Thoracic aorta (tissue), 2 donors: ENCODE data around the gene TCEAL4. TPM values are rescaled to one million over a fixed set of nuclear protein-coding genes. Genes with fewer than 3 reads are reported as not detected.
"Not testable (repeated sequence)": the region's sequence is repeated elsewhere in the genome, so short reads cannot be mapped to it uniquely, and the experiment has no call there.

Experiments used
- ATAC-seq: fragments of 150-250 bp; one replicate; pipeline ENCODE4 v1.8.0; 2017; ENCODE audit warnings: low read depth; ENCODE audit not compliant: insufficient number of reproducible peaks, low FRiP score
- DNase-seq: peaks from one replicate; pipeline ENCODE4 v3.0.0-alpha.2; 2020; ENCODE audit warnings: low spot score
- H3K27ac ChIP-seq, 2 donors: fragments of 200-600 bp; sonication (generic); 1 replicate in 1 of 2; 2 replicates in 1 of 2; pipeline ENCODE4 v1.5.1; 2016; ENCODE audit warnings: mild to moderate bottlenecking in 2 of 2, moderate library complexity in 2 of 2
- H3K27me3 ChIP-seq: fragments of 200-600 bp; sonication (generic); replicated peaks from 2 replicates; pipeline ENCODE4 v1.6.0; 2016; ENCODE audit warnings: mild to moderate bottlenecking; ENCODE audit not compliant: insufficient read depth
- H3K36me3 ChIP-seq: fragments of 200-600 bp; sonication (generic); one replicate; pipeline ENCODE4 v1.5.1; 2016
- H3K4me1 ChIP-seq, 2 donors: fragments of 200-600 bp; sonication (generic); 1 replicate in 1 of 2; 2 replicates in 1 of 2; pipeline versions ENCODE4 v1.5.1 to v1.6.0; 2016; ENCODE audit warnings: low read depth in 2 of 2, mild to moderate bottlenecking in 1 of 2; ENCODE audit not compliant: control insufficient read depth in 1 of 2
- H3K4me3 ChIP-seq: fragments of 200-600 bp; sonication (generic); 2 replicates; pipeline ENCODE4 v1.5.1; 2016; ENCODE audit warnings: mild to moderate bottlenecking
- H3K9me3 ChIP-seq: fragments of 200-600 bp; sonication (generic); 2 replicates; pipeline ENCODE4 v1.5.1; 2016
- total RNA-seq, 2 donors: library from RNA; depleted of rRNA; stranded (reverse); fragments of >200 nt; gene quantifications; one replicate each; pipeline versions ENCODE4 v1.1.0 to v1.2.3, GENCODE V29; 2016
- TF ChIP-seq, protein P1 (sequence below): fragments of 200-600 bp; sonication (generic); IDR thresholded peaks from one replicate; pipeline ENCODE4 v1.5.1; 2019; ENCODE audit warnings: antibody characterized with exemption

TCEAL4 gene
- total RNA-seq, 2 donors from 2014 or later = 334 to 386 TPM

DNA sequence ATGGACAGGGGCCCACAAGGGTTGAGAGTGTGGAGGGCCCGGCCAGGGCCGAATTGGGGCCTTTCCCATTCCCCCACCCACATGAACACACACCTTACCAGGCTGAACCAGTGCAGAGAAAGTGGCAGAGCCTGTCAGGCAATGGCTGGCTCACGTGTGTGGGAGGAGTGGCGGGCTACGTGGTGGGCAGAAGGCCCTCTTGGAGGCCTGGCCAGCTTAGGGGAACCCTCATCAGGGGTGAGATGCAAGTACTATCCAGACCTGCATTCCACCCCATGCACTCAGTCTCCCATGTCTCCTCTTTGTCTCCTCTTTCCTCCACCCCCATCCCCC lies 965 bp downstream of the TCEAL4 start:
- H3K27ac ChIP-seq = peak overlapping the region; percentile 85 to 92
- DNase-seq = no peak
- no peaks in the 10 kb centered on the region for H3K27me3 ChIP-seq
- peaks cover 3 to 5% of the 10 kb centered on the region in 2 donors for H3K4me1 ChIP-seq
- TF ChIP-seq, protein P1, sequence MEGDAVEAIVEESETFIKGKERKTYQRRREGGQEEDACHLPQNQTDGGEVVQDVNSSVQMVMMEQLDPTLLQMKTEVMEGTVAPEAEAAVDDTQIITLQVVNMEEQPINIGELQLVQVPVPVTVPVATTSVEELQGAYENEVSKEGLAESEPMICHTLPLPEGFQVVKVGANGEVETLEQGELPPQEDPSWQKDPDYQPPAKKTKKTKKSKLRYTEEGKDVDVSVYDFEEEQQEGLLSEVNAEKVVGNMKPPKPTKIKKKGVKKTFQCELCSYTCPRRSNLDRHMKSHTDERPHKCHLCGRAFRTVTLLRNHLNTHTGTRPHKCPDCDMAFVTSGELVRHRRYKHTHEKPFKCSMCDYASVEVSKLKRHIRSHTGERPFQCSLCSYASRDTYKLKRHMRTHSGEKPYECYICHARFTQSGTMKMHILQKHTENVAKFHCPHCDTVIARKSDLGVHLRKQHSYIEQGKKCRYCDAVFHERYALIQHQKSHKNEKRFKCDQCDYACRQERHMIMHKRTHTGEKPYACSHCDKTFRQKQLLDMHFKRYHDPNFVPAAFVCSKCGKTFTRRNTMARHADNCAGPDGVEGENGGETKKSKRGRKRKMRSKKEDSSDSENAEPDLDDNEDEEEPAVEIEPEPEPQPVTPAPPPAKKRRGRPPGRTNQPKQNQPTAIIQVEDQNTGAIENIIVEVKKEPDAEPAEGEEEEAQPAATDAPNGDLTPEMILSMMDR = no peak
- no peak for ATAC-seq
- peaks cover 8% of the 10 kb centered on the region for H3K36me3 ChIP-seq
- H3K4me3 ChIP-seq = peak overlapping the region; percentile 81
- no peaks in the 10 kb centered on the region for H3K9me3 ChIP-seq

DNA sequence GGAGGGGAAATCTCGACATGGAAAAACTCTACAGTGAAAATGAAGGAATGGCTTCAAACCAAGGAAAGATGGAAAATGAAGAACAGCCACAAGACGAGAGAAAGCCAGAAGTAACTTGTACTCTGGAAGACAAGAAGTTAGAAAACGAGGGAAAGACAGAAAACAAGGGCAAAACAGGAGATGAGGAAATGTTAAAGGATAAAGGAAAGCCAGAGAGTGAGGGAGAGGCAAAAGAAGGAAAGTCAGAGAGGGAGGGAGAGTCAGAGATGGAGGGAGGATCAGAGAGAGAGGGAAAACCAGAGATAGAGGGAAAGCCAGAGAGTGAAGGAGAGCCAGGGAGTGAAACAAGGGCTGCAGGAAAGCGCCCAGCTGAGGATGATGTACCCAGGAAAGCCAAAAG lies 1.3 kb downstream of the TCEAL4 start:
- Histone ChIP-seq H3K27ac (peak overlapping the region; percentile 85 to 92), H3K36me3 (peaks cover 8% of the 10 kb centered on the region), H3K4me1 (peaks cover 3 to 5% of the 10 kb centered on the region in 2 donors), H3K9me3 (no peaks in the 10 kb centered on the region), H3K4me3 (peak overlapping the region; percentile 81), H3K27me3 (no peaks in the 10 kb centered on the region)
- no peak for DNase-seq
- no peak for ATAC-seq
- TF ChIP-seq, protein P1 = no peak

DNA sequence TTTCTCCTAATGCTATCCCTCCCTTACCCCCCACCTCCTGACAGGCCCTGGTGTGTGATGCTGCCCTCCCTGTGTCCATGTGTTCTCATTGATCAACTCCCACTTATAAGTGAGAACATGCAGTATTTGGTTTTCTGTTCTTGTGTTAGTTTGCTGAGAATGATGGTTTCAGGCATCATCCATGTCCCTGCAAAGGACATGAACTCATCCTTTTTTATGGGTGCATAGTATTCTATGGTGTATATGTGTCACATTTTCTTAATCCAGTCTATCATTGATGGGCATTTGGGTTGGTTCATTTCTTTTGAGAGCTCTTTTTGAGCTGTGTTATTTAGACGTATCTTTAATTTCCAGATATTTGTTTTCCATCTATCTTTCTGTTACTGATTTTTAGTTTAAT lies 7.0 kb downstream of the TCEAL4 start:
- not testable (repeated sequence) for H3K4me3 ChIP-seq, DNase-seq, H3K27me3 ChIP-seq, H3K4me1 ChIP-seq, H3K36me3 ChIP-seq, H3K9me3 ChIP-seq, ATAC-seq, H3K27ac ChIP-seq

DNA sequence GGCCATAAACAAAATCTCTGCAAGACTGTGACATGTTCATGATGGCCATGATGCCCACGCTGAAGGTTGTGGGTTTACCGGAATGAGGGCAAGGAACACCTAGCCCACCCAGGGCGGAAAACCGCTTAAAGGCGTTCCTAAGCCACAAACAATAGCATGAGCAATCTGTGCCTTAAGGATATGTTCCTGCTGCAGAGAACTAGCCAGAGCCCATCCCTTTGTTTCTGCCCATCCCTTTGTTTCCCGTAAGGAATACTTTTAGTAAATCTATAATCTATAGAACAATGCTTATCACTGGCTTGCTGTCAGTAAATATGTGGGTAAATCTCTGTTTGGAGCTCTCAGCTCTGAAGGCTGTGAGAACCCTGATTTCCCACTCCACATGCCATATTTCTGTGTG lies 9.9 kb downstream of the TCEAL4 start:
- H3K9me3 ChIP-seq, H3K4me3 ChIP-seq, H3K36me3 ChIP-seq, H3K4me1 ChIP-seq, DNase-seq, H3K27ac ChIP-seq, ATAC-seq, H3K27me3 ChIP-seq: not testable (repeated sequence)

DNA sequence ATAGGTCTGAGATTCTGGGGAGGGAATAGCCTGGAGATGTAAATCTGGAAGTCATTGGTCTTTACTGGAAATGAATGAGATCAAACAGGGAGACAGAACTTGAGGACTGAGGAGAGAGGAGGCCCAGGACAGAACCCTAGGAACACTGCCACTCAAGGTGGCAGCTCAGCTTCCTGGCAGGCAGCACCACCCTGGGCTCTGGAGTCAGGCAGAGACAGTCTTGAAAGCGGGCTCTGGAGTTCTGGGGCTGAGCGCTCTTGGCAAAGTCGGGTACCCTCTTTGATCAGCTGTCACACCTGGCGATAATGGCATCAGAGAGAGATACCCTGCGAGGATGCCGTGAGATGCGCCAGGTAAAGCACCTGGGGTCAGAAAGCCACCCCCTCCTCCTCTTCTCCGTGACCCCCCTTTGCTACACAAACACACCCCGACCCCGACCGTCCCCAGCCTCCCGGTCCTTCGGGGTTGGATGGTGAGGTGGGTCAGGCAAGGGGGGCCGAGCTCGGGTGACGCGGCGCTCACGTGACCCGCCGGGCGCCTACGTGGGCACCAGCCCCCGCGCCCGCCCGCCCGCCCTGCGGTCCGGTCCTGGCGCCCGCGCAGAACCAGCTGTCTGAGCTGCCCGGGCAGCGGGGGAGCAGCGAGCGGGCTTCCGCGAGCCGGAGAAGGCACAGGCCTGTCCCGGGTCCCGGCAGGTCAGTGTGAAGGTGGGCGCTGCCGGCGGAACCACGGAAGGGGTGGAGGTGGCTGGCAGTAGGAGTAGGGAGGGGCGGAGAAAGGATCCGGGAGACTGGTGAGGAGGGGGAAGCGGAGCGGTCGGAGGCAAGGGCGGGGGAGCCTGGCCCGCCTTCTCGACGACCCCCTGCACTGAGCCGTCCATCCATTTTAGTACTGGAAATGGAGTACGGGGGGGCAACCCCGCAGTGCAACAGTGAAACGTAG lies 22.3 kb downstream of the TCEAL4 start, which contains the start of gene TCEAL3:
TSS of gene TCEAL3 (plus strand) at position 600 of the 942 bp plus-strand sequence. CDS start 1,102 bp downstream, outside the sequence.
- no peaks in the 10 kb centered on the region for H3K9me3 ChIP-seq
- peak within 1 kb of the TSS; percentile 81 for H3K4me3 ChIP-seq
- H3K27me3 ChIP-seq = no peaks in the 10 kb centered on the region
- H3K36me3 ChIP-seq = no peaks in the 10 kb centered on the region
- H3K4me1 ChIP-seq = peaks cover 0 to 6% of the 10 kb centered on the region in 2 donors
- DNase-seq (no peak), ATAC-seq (peak; percentile 51)
- peak within 1 kb of the TSS; percentile 81 to 90 for H3K27ac ChIP-seq
- TF ChIP-seq, protein P1 = no peak

DNA sequence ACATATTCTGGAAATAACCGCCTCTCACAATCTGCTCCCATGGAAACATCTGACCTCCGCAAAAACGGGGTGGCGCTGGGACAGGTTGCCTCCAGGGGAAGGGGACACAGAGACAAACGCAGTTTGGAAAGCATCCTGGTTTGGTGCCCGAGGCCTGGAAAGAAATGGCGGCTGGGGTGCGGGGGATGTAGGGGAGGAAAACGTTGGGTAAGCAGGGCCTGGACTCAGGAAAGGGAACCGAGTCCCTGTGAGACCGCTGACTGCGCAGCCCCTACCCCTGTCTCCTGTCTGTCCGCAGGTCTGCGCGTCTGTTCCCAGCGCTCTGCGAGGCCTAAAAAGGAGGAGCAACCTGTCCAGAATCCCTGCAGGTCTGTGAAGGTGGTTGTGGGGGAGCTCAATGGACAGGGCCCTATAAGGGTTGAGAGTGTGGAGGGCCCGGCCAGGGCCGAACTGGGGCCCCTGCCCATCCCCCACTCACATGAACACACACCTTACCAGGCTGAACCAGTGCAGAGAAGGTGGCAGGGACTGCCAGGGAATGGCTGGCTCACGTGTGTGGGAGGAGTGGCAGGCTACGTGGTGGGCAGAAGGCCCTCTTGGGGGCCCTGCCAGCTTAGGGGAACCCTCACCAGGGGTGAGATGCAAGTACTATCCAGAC lies 23.1 kb downstream of the TCEAL4 start:
- DNase-seq (no peak), ATAC-seq (no peak)
- no peaks in the 10 kb centered on the region for H3K27me3 ChIP-seq
- H3K4me3 ChIP-seq = peak overlapping the region; percentile 81
- H3K36me3 ChIP-seq = no peaks in the 10 kb centered on the region
- TF ChIP-seq, protein P1 = no peak
- peaks cover 0 to 6% of the 10 kb centered on the region in 2 donors for H3K4me1 ChIP-seq
- H3K27ac ChIP-seq = peak overlapping the region; percentile 81 to 90
- H3K9me3 ChIP-seq = no peaks in the 10 kb centered on the region
